ENCODE results near the gene COL10A1. TPM values are rescaled to one million over a fixed set of nuclear protein-coding genes. Genes with fewer than 3 reads are reported as not detected.
"Not testable (repeated sequence)": the region's sequence is repeated elsewhere in the genome, so short reads cannot be mapped to it uniquely, and the experiment has no call there.

Gene COL10A1
- total and polyA plus RNA-seq, 7 donors, result not detected

DNA sequence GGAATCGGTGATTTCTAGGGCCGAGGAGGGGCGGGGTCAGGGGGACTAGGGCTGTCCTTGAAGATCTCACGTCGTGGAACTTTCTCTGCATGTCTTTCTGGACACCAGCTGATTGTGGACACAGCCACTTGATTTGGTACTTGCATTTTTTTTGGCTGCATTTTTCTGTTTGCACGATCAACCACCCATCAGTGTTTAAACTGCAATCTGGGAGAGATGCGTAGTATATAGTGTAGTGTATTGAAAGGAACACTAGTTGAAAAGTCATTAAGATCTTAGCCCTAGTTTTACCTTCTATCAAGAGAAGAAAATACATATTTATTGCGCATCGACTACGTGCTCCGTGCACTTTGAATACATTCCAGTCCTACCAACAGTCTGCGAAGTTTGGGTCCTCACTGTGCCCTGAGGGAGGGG lies 24.6 kb downstream of the COL10A1 start:
- Histone ChIP-seq H3K9me3 (peaks cover 0 to 1% (median 0%) of the 10 kb centered on the region in 4 donors), H3K4me3 (peak overlapping the region; percentile 71 to 77 (median 74)), H3K4me1 (peaks cover 0 to 22% (median 19%) of the 10 kb centered on the region in 4 donors), H3K27me3 (no peaks in the 10 kb centered on the region), H3K27ac (peak overlapping the region; percentile 93 to 97 (median 94)), H3K36me3 (no peaks in the 10 kb centered on the region)
- intact Hi-C loops (cut with DNase I), result loop anchor here (2.0 kb wide), 1 partner anchor 91 kb away; no protein-coding TSS in a partner anchor
- no peak for TF ChIP-seq EP300 (IDR thresholded peaks at IDR 0.05)
- no peak for TF ChIP-seq POLR2AphosphoS5 (IDR thresholded peaks at IDR 0.05)
- TF ChIP-seq, protein P1, sequence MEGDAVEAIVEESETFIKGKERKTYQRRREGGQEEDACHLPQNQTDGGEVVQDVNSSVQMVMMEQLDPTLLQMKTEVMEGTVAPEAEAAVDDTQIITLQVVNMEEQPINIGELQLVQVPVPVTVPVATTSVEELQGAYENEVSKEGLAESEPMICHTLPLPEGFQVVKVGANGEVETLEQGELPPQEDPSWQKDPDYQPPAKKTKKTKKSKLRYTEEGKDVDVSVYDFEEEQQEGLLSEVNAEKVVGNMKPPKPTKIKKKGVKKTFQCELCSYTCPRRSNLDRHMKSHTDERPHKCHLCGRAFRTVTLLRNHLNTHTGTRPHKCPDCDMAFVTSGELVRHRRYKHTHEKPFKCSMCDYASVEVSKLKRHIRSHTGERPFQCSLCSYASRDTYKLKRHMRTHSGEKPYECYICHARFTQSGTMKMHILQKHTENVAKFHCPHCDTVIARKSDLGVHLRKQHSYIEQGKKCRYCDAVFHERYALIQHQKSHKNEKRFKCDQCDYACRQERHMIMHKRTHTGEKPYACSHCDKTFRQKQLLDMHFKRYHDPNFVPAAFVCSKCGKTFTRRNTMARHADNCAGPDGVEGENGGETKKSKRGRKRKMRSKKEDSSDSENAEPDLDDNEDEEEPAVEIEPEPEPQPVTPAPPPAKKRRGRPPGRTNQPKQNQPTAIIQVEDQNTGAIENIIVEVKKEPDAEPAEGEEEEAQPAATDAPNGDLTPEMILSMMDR (IDR thresholded peaks at IDR 0.05), result no peak
- no peak for TF ChIP-seq POLR2A (IDR thresholded peaks at IDR 0.05)
- DNase-seq, result no peak
- WGBS, 2 donors, result 1% methylated on average over 12 of the region's 12 CpGs

DNA sequence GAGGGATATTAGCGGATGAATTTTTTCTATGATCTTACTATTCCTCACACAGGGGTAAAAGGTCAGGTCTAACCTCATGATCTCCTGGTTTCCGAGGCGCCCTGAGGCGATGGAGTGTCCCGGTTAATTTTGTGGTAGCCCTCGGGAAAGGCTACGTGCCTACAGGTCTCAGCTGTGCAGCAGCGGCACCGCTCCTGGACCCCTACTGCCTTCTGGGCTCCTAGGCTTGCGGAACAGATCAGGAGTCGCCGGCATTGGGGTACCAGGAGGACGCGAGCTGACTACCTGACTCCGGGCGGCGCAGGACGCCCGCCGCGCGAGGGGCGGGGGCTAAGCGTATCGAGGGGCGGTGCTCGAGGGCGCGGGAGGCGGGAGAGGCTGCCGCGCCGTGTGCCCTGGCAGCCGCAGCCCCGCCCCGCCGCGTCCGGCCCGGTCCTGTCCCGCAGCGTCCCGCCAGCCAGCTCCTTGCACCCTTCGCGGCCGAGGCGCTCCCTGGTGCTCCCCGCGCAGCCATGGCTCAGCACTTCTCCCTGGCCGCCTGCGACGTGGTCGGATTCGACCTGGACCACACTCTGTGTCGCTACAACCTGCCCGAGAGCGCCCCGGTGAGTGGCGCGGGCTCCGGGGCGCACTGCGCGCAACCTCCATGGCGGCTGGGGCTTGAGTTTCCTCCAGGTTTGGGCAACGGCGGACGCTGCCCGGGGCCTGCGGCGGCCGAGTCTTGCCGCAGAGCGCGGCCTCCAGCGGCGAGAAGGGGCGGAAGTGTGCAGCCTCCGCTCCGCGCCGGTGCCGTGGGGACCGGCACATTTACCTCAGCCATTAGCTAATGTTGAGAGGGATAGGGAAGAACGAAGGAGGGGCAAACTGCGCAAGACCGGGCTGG lies 25.3 kb downstream of the COL10A1 start, which contains the start of gene NT5DC1:
NT5DC1 (plus strand) TSS at position 435 of the 883 bp plus-strand sequence; CDS start at position 513, 78 bp downstream.
- peaks cover 0 to 7% (median 5%) of the 10 kb centered on the region in 4 donors for H3K9me3 ChIP-seq
- TF ChIP-seq POLR2A (IDR thresholded peaks at IDR 0.05) (peak in 1 of 2 donors; percentile 27), POLR2AphosphoS5 (IDR thresholded peaks at IDR 0.05) (peak; percentile 32 to 80 (median 72)), EP300 (IDR thresholded peaks at IDR 0.05) (no peak)
- TF ChIP-seq, protein P1 (IDR thresholded peaks at IDR 0.05), result peak in 2 of 4 experiments; percentile 18 to 24
- H3K36me3 ChIP-seq, result no peaks in the 10 kb centered on the region
- peak within 1 kb of the TSS; percentile 71 to 77 (median 74) for H3K4me3 ChIP-seq
- DNase-seq, result peak; percentile 88
- WGBS, 2 donors, result 1% methylated on average over 87 of the region's 87 CpGs
- peaks cover 0 to 22% (median 19%) of the 10 kb centered on the region in 4 donors for H3K4me1 ChIP-seq
- H3K27me3 ChIP-seq, result no peaks in the 10 kb centered on the region
- H3K27ac ChIP-seq, result peak within 1 kb of the TSS; percentile 93 to 97 (median 94)
- intact Hi-C loops (cut with DNase I), result loop anchor here (2.0 kb wide), 1 partner anchor 90 kb away; no protein-coding TSS in a partner anchor

DNA sequence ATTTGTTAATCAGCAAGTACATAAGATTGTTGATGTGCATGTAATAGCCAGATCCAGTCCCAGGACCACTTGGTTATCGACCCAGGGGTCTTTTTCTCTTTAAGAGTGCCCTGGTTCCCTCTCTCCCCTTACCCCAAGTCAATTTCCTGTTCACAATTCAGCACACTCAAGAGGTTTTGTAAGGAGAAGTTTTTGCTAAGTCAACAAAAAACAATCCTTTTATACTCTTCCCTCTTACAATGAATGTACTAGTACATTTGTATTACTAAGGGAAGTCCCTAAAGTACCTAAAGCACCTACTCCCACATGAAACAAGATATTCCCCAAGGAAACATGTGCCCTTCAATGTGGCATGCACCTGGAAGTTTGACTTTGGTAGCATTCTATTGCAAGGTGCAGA lies 26.9 kb downstream of the COL10A1 start:
- WGBS, 2 donors, result 81 to 82% methylated on average over 1 of the region's 1 CpG

DNA sequence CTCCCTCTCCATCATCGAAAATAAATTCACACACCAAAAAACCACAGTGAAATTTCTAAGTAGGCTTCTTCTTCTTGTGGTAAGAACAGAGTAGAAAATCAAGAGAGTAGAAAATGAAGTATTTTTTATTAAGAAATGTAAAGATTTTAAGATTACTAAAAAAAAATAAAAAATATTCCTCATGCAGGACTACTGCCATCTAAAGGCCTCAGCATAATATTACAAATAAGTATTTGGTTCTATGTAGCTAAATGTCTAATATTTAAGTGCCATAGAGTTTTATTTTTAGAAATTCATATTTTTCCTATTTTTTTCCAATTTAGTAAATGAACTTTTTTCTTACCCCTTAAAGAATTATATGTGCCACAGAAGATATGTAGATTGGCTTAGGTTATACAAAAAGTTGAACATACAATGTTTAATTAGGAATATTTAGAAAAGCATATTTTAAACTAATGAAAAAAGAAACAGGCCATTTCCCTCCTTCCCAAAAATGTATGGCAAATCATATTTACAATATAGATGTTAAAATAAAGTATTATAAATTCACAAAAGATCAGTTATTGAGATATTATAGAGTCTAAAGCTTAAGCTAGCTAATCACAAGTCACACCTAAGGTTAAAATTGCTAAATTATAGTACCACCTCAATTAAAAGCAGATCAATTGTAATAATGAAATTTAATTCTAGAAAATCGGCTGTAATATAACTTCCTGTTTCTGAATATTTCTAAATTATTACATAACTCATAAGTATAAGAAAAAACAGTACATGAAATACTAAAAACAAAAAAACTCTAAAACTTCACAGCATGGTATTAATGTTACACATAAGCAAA lies 28.7 kb downstream of the COL10A1 start:
- DNase-seq, result no peak
- peaks cover 0 to 9% (median 9%) of the 10 kb centered on the region in 4 donors for H3K4me1 ChIP-seq
- WGBS, 2 donors, result 30 to 59% methylated on average over 2 of the region's 2 CpGs
- intact Hi-C loops (cut with DNase I), result no loop called here
- H3K27ac ChIP-seq, result no peak overlapping the region
- H3K9me3 ChIP-seq, result peaks cover 0 to 7% (median 5%) of the 10 kb centered on the region in 4 donors
- H3K4me3 ChIP-seq, result no peak overlapping the region
- no peaks in the 10 kb centered on the region for H3K27me3 ChIP-seq
- TF ChIP-seq EP300 (IDR thresholded peaks at IDR 0.05), result no peak
- TF ChIP-seq POLR2AphosphoS5 (IDR thresholded peaks at IDR 0.05), result no peak
- TF ChIP-seq, protein P1 (IDR thresholded peaks at IDR 0.05), result peak in 2 of 4 experiments; percentile 21 to 41
- H3K36me3 ChIP-seq, result no peaks in the 10 kb centered on the region

More for the DNA sequence above, 26.9 kb downstream of the COL10A1 start:
- Histone ChIP-seq H3K36me3 (no peaks in the 10 kb centered on the region), H3K27me3 (no peaks in the 10 kb centered on the region), H3K4me1 (peaks cover 0 to 15% (median 10%) of the 10 kb centered on the region in 4 donors), H3K4me3 (no peak overlapping the region), H3K9me3 (peaks cover 0 to 7% (median 5%) of the 10 kb centered on the region in 4 donors), H3K27ac (no peak overlapping the region)
- intact Hi-C loops (cut with DNase I), result no loop called here
- TF ChIP-seq POLR2A (IDR thresholded peaks at IDR 0.05) (no peak), POLR2AphosphoS5 (IDR thresholded peaks at IDR 0.05) (no peak), EP300 (IDR thresholded peaks at IDR 0.05) (no peak)
- TF ChIP-seq, protein P1 (IDR thresholded peaks at IDR 0.05), result no peak
- no peak for DNase-seq

DNA sequence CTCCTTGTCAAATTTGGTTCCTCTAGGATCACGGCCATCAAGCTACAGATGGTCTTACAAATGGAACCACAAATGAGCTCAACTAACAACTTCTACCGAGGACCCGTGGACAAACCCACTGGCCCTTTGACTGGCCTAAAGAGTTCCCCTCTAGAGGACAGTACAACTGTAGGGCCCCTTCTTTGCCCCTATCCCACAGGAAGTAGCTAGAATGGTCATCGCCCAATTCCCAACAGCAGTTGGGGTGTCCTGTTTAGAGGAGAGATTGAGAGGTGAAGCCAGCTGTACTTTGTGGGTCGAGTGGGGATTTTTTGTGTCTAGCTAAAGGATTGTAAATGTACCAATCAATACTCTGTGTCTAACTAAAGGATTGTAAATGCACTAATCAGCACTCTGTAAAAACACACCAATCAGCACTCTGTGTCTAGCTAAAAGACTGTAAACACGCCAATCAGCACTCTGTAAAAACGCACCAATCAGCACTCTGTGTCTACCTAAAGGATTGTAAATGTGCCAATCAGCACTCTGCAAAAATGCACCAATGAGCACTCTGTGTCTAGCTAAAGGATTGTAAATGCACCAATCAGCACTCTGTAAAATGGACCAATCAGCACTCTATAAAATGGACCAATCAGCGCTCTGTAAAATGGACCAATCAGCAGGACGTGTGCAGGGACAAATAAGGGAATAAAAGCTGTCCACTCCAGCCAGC lies 29.7 kb downstream of the COL10A1 start:
- H3K27ac ChIP-seq; H3K36me3 ChIP-seq; intact Hi-C loops (cut with DNase I); H3K9me3 ChIP-seq; H3K4me1 ChIP-seq; H3K4me3 ChIP-seq; H3K27me3 ChIP-seq; DNase-seq: not testable (repeated sequence)
- WGBS, 2 donors, result 91 to 92% methylated on average over 9 of the region's 9 CpGs

Measured in sigmoid colon (tissue), 7 donors.